Coronary artery (tissue), 2 donors: ENCODE results near the gene THOC2.

Experiments
- DNase-seq: peaks from one replicate; pipeline ENCODE4 v3.0.0-alpha.2; 2017; ENCODE audit warnings: low spot score
- H3K27ac ChIP-seq, 2 donors: fragments of 200-600 bp; sonication (generic); one replicate each; pipeline ENCODE4 v1.5.1; 2016 to 2019
- H3K4me3 ChIP-seq: fragments of 200-600 bp; sonication (generic); 2 replicates; pipeline ENCODE4 v1.5.1; 2016; ENCODE audit warnings: mild to moderate bottlenecking, moderate library complexity
- TF ChIP-seq, protein P1 (sequence below): fragments of 200-600 bp; sonication (generic); IDR thresholded peaks from one replicate; pipeline ENCODE4 v1.5.1; 2019; ENCODE audit warnings: antibody characterized with exemption

THOC2 gene

DNA sequence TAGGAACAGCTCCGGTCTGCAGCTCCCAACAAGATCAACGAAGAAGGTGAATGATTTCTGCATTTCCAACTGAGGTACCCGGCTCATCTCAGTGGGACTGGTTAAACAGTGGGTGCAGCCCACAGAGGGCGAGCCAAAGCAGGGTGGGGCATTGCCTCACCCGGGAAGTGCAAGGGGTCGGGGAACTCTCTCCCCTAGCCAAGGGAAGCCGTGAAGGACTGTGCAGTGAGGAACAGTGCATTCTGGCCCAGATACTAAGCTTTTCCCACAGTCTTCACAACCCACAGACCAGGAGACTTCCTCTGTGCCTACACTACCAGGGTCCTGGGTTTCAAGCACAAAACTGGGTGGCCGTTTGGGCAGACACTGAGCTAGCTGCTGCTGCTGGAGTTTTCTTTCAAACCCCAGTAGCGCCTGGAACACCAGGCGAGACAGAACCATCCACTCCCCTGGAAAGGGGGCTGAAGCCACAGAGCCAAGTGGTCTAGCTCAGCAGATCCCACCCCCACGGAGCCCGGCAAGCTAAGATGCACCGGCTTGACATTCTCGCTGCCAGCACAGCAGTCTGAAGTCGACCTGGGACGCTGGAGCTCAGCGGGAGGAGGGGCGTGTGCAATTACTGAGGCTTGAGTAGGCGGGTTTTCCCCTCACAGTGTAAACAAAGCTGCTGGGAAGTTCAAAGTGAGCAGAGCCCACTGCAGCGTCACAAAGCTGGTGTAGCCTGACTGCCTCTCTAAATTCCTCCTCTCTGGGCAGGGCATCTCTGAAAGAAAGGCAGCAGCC, 84.6 kb downstream of the THOC2 start:
- TF ChIP-seq, protein P1, sequence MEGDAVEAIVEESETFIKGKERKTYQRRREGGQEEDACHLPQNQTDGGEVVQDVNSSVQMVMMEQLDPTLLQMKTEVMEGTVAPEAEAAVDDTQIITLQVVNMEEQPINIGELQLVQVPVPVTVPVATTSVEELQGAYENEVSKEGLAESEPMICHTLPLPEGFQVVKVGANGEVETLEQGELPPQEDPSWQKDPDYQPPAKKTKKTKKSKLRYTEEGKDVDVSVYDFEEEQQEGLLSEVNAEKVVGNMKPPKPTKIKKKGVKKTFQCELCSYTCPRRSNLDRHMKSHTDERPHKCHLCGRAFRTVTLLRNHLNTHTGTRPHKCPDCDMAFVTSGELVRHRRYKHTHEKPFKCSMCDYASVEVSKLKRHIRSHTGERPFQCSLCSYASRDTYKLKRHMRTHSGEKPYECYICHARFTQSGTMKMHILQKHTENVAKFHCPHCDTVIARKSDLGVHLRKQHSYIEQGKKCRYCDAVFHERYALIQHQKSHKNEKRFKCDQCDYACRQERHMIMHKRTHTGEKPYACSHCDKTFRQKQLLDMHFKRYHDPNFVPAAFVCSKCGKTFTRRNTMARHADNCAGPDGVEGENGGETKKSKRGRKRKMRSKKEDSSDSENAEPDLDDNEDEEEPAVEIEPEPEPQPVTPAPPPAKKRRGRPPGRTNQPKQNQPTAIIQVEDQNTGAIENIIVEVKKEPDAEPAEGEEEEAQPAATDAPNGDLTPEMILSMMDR = no peak
- no peak overlapping the region for H3K27ac ChIP-seq
- no peak for DNase-seq
- peak overlapping the region; percentile 34 for H3K4me3 ChIP-seq

DNA sequence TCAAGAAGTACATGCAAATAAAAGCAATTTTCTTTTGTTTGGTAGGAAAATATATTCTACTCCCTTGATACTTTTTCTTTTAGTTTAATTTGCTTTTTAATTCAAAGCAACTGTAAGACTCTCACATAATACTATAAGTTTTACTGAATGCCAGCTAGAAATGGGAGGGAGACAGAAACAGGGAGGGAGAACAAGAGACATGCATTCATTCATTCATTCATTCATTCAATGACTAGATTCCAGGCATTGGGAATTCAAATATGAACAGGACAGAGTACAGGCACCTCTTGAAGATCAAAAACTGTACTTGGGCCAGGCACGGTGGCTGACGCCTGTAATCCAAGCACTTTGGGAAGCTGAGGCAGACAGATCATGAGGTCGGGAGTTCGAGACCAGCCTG, 85.6 kb downstream of the THOC2 start:
- no peak overlapping the region for H3K4me3 ChIP-seq
- TF ChIP-seq, protein P1 = no peak
- H3K27ac ChIP-seq = no peak overlapping the region
- no peak for DNase-seq

DNA sequence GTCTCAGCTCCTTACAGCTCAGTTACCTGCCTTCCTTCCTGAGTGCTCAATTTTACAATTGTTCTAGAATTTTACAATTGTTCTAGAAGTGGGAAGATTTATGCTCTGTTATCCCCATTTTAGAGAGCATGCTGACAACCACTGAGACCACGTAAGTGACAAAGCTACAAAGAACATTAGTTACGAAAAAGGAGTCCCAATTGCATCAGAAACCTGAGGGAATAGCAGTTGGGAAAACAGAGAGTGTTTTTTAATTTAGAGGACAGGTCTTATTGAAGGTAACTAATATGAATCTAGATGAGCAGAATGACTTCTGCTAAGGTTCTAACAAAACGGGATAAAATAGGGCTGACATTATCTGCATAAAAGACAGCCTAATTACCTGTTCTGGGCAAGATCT, 103.3 kb downstream of the THOC2 start:
- Histone ChIP-seq H3K4me3 (no peak overlapping the region), H3K27ac (no peak overlapping the region)
- DNase-seq = no peak
- TF ChIP-seq, protein P1 = no peak

DNA sequence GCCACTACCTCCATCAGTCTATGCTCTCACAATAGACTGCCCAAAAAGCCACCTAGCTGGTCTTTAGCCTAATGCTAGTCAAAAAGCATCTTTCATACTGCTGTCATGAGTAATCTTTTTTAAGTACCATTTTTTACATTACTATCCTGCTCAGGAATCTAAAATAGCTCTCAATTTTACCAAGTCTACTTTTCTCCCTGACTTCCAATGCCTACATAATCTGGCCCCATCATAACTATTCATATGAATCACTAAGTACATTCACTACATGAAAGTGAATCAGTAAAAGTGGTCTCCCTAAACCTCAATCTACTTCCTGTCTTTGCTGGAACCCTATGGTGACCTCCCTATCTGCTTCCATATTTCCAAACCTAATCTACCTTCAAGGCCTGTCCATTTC, 105.9 kb downstream of the THOC2 start:
- TF ChIP-seq, protein P1 = no peak
- H3K27ac ChIP-seq = no peak overlapping the region
- DNase-seq = no peak
- H3K4me3 ChIP-seq = no peak overlapping the region

DNA sequence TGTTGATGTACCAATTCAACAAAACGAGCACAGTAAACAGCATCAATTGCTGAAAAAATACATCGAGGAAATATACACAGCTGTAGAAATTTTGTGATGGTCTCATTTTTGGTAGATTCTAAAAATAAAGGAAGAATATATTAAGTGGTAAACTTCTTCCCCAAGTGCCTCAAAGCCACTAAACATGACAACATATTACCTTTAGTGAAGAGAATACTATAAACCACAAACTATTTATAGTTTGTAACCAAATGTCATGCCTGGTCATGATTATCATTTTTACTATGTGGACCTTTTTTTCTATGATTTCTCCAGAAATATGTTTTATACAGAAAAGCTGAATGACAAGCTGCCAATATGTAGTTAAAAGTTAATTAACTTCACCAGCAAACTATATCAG, 106.9 kb downstream of the THOC2 start:
- no peak for DNase-seq
- H3K4me3 ChIP-seq = no peak overlapping the region
- H3K27ac ChIP-seq = no peak overlapping the region
- TF ChIP-seq, protein P1 = no peak

DNA sequence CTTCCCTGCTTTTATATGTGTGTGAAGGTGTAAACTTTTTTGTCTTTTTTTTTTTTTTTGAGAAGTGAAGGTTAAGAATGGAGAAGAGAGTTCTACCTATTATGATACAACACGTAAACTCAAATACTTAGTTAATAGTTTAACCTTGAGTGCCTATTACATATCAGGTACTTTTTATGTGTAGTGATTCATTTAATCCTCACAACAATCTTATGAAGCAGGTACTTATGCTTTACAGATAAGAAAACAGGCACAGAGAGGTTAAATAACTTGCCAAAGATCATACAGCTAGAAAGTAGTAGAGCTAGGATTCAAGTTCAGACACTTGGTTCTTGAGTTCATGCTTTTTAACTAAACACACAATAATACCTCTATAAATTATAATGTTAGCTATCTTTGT, 107.4 kb downstream of the THOC2 start:
- TF ChIP-seq, protein P1 = no peak
- Histone ChIP-seq H3K4me3 (no peak overlapping the region), H3K27ac (no peak overlapping the region)
- DNase-seq = no peak

DNA sequence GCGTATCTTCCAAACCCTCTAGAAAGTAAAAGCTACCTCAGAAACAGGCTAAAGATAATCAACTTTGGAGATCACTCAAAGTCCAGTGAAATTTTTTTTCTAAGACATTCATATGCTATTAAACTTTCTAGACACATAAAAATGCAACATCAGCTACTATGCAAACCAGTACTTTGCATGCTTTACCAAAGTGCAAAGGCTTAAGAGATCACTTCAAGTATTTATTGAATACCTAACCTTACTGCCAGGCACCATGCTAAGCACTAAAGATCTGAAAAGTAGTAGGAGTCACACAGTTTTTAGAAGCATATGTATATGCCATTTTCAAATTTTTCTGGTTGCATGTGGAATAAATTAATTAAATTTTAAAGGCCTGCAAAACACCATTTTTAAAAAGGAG, 115.8 kb downstream of the THOC2 start:
- DNase-seq = no peak
- Histone ChIP-seq H3K4me3 (no peak overlapping the region), H3K27ac (no peak overlapping the region)
- TF ChIP-seq, protein P1 = no peak
